SK-N-SH (cell line): ENCODE measurements around the gene SMYD4. TPM values are rescaled to one million over a fixed set of nuclear protein-coding genes. Genes with fewer than 3 reads are reported as not detected.
A peak's percentile ranks its signal among the peaks of the same experiment; 100 is the strongest.

ENCODE experiments used
- CTCF ChIA-PET: fragments of 300-600, 350-600 bp; formaldehyde crosslinking; extraction: SDS; loops from one replicate; lab custom pipeline; 2021; lab: Yijun Ruan, JAX
- POLR2A ChIA-PET: fragments of 350-600 bp; sonication (Branson Sonifier 250); formaldehyde crosslinking; extraction: SDS; loops from one replicate; lab custom pipeline; 2020; ENCODE audit warnings: antibody characterized with exemption, inconsistent platforms; lab: Yijun Ruan, JAX
- DNase-seq: peaks from one replicate; pipeline ENCODE4 v3.0.0; 2012
- H2AFZ ChIP-seq: fragments of 200-600 bp; sonication (generic); 2 replicates; pipeline ENCODE4 v1.8.1; 2016; ENCODE audit warnings: antibody characterized with exemption, mild to moderate bottlenecking, low read depth
- H3F3A ChIP-seq: fragments of 200-600 bp; sonication (generic); replicated peaks from 2 replicates; pipeline ENCODE3; 2016; ENCODE audit warnings: antibody characterized with exemption, mild to moderate bottlenecking; ENCODE audit not compliant: insufficient read depth
- H3K27ac ChIP-seq, 2 experiments: fragments of 200-500 bp in 1 of 2; fragments of 200-600 bp in 1 of 2; sonication (Bioruptor generic) in 1 of 2; sonication (generic), shearing (Covaris generic) in 1 of 2; 2 replicates each; pipeline versions ENCODE4 v1.5.1 to v1.6.1; 2014 to 2016; ENCODE audit warnings: low read depth in 2 of 2, inconsistent platforms in 1 of 2, low read length in 1 of 2, mild to moderate bottlenecking in 1 of 2, mixed read lengths in 1 of 2
- H3K27me3 ChIP-seq: fragments of 200-600 bp; sonication (generic), shearing (Covaris generic); 2 replicates; pipeline ENCODE4 v1.6.1; 2016; ENCODE audit warnings: mixed run types; ENCODE audit not compliant: insufficient read depth
- H3K36me3 ChIP-seq, 2 experiments: fragments of 200-500 bp in 1 of 2; fragments of 200-600 bp in 1 of 2; sonication (Bioruptor generic) in 1 of 2; sonication (generic) in 1 of 2; replicated peaks in 1 of 2; 2 replicates each; pipeline versions ENCODE3 to v1.5.1; 2014 to 2016; ENCODE audit warnings: low read length in 1 of 2, mild to moderate bottlenecking in 1 of 2; ENCODE audit not compliant: insufficient read depth in 2 of 2, control insufficient read depth in 1 of 2
- H3K4me1 ChIP-seq, 2 experiments: fragments of 200-500 bp in 1 of 2; fragments of 200-600 bp in 1 of 2; sonication (Bioruptor generic) in 1 of 2; sonication (generic), shearing (Covaris generic) in 1 of 2; 2 replicates each; pipeline versions ENCODE4 v1.5.1 to v1.6.1; 2014 to 2016; ENCODE audit warnings: low read depth in 1 of 2, low read length in 1 of 2, mixed run types in 1 of 2; ENCODE audit not compliant: insufficient read depth in 2 of 2, control insufficient read depth in 1 of 2
- H3K4me2 ChIP-seq: fragments of 200-600 bp; sonication (generic), shearing (Covaris generic); 2 replicates; pipeline ENCODE4 v1.6.1; 2017; ENCODE audit warnings: mixed run types
- H3K4me3 ChIP-seq, 2 experiments: fragments of 200-500 bp in 1 of 2; fragments of 200-600 bp in 1 of 2; sonication (Bioruptor generic) in 1 of 2; sonication (generic), shearing (Covaris generic) in 1 of 2; 2 replicates each; pipeline versions ENCODE4 v1.5.1 to v1.8.1; 2014 to 2016; ENCODE audit warnings: low read depth in 2 of 2, inconsistent platforms in 1 of 2, low read length in 1 of 2, mild to moderate bottlenecking in 1 of 2, mixed read lengths in 1 of 2, moderate library complexity in 1 of 2
- H3K79me2 ChIP-seq: fragments of 200-600 bp; sonication (generic); 2 replicates; pipeline ENCODE4 v1.8.1; 2017; ENCODE audit warnings: mild to moderate bottlenecking; ENCODE audit not compliant: insufficient read depth
- H3K9ac ChIP-seq: fragments of 200-600 bp; sonication (generic); 2 replicates; pipeline ENCODE4 v1.6.1; 2017; ENCODE audit warnings: mixed run types
- H3K9me2 ChIP-seq: fragments of 200-600 bp; sonication (generic); 2 replicates; pipeline ENCODE4 v1.6.1; 2017; ENCODE audit warnings: mixed run types
- H3K9me3 ChIP-seq: fragments of 200-600 bp; sonication (generic); 2 replicates; pipeline ENCODE4 v1.6.1; 2017; ENCODE audit warnings: mixed run types, mild to moderate bottlenecking, moderate library complexity
- H4K20me1 ChIP-seq: fragments of 200-600 bp; sonication (generic); 2 replicates; pipeline ENCODE4 v1.6.1; 2017; ENCODE audit warnings: mild to moderate bottlenecking, mixed run types; ENCODE audit not compliant: insufficient read depth
- EZH2phosphoT487 ChIP-seq: fragments of 200-600 bp; sonication (generic); IDR thresholded peaks from 2 replicates; pipeline ENCODE4 v1.6.1; 2017; ENCODE audit warnings: low read depth, mixed run types, mild to moderate bottlenecking, antibody characterized with exemption, moderate library complexity, borderline replicate concordance
- FOXJ3 ChIP-seq: sonication (generic); formaldehyde crosslinking; IDR thresholded peaks from 2 replicates; pipeline ENCODE4 v1.5.1; 2020; ENCODE audit warnings: mild to moderate bottlenecking, missing genetic modification reagents
- MEF2A ChIP-seq: IDR thresholded peaks from 2 replicates; pipeline ENCODE4 v1.4.0; 2012; ENCODE audit warnings: low read depth, borderline replicate concordance
- MXI1 ChIP-seq: IDR thresholded peaks from 2 replicates; pipeline ENCODE4 v1.6.1; 2012; ENCODE audit warnings: mild to moderate bottlenecking, low read depth, low read length, improper control_type of control experiment
- NRF1 ChIP-seq: IDR thresholded peaks from 2 replicates; pipeline ENCODE4 v1.6.1; 2012; ENCODE audit warnings: low read depth, mild to moderate bottlenecking, low read length
- POLR2AphosphoS5 ChIP-seq: IDR thresholded peaks from 2 replicates; pipeline ENCODE4 v1.6.1; 2012; ENCODE audit warnings: low read depth, low read length
- RAD21 ChIP-seq: IDR thresholded peaks from 2 replicates; pipeline ENCODE4 v1.6.1; 2012; ENCODE audit warnings: mild to moderate bottlenecking, low read length
- RFX5 ChIP-seq: IDR thresholded peaks from 2 replicates; pipeline ENCODE4 v1.6.1; 2012; ENCODE audit warnings: mild to moderate bottlenecking, improper control_type of control experiment, low read length
- TAF1 ChIP-seq: IDR thresholded peaks from 2 replicates; pipeline ENCODE4 v1.6.1; 2012; ENCODE audit warnings: low read depth, mild to moderate bottlenecking, low read length, moderate library complexity, borderline replicate concordance
- WGBS: methylation state at CpG from one replicate; pipeline ENCODE4 v1.1.6; 2017; ENCODE audit warnings: low lambda C conversion rate; 5-methylcytosine and 5-hydroxymethylcytosine counted together
- polyA plus RNA-seq, 3 experiments: library from polyadenylated mRNA; depleted of rRNA; stranded (reverse); fragments of >200 nt; gene quantifications; 2 replicates each; pipeline ENCODE4 v1.2.3, GENCODE V29; 2012
- TF ChIP-seq, protein P1 (sequence below): fragments of 150-350 bp; IDR thresholded peaks from 2 replicates; pipeline ENCODE4 v1.6.1; 2016; ENCODE audit warnings: mild to moderate bottlenecking, low read depth, low read length
- TF ChIP-seq, protein P2 (sequence below): fragments of 150-350 bp; IDR thresholded peaks from 2 replicates; pipeline ENCODE4 v1.6.1; 2017; ENCODE audit warnings: antibody characterized with exemption, low read length, low read depth, borderline replicate concordance
- TF ChIP-seq, protein P3 (sequence below): IDR thresholded peaks from 2 replicates; pipeline ENCODE4 v1.4.0; 2012; ENCODE audit warnings: low read depth

Gene SMYD4
- polyA plus RNA-seq, 1 of the 3 experiments (the other 2 are of a cell fraction) = 4.9 TPM

DNA sequence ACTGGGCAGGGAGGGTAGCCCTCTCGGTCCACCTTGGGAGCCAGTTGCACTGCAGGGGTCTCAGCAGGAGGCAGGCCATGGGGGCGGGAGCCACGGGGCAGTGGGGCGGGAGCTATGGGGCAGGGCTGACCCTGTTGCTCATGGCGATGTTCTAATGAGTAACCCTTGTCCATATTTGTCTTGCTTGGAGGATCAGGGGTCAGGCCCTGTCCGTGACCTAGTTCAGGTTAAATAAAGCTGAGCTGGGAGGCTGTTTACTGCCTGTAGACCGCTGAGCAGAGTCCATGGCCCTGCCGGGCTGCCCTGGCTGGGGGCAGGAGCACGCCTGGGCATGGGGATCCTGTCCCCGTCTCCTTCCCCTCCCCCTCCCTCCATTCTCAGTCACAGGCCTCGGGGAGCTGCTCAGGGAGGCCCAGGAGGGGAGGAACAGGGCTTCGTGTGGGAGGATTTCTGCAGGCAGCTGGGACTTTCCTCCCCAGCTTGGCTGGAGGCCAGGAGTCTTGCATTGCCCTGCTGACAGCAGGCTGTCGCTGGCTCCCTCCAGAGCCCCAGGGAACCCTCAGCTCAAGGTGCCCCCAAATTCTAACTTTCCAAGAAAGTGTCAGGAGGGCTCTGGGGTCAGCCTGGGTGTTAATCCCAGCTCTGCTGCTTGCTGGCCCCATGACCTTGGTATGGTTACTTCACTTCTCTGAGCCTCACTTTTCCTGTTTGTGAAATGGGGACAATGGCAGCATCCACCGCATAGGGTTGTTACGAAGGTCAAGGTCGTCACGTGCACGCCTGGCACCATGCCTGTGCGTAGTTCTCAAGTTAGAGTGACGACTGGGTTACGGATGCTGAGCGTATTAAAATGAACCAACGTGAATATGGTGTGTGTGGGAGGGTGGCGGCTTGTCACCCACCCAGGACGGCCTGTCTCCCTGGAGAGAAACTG is 93.1 kb downstream of the SMYD4 start:
- no peak for TF ChIP-seq RAD21
- TF ChIP-seq TAF1 = no peak
- TF ChIP-seq, protein P1, sequence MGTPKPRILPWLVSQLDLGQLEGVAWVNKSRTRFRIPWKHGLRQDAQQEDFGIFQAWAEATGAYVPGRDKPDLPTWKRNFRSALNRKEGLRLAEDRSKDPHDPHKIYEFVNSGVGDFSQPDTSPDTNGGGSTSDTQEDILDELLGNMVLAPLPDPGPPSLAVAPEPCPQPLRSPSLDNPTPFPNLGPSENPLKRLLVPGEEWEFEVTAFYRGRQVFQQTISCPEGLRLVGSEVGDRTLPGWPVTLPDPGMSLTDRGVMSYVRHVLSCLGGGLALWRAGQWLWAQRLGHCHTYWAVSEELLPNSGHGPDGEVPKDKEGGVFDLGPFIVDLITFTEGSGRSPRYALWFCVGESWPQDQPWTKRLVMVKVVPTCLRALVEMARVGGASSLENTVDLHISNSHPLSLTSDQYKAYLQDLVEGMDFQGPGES = no peak
- TF ChIP-seq MXI1 = no peak
- TF ChIP-seq, protein P2, sequence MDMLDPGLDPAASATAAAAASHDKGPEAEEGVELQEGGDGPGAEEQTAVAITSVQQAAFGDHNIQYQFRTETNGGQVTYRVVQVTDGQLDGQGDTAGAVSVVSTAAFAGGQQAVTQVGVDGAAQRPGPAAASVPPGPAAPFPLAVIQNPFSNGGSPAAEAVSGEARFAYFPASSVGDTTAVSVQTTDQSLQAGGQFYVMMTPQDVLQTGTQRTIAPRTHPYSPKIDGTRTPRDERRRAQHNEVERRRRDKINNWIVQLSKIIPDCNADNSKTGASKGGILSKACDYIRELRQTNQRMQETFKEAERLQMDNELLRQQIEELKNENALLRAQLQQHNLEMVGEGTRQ = no peak
- no peak for TF ChIP-seq MEF2A
- TF ChIP-seq NRF1 = no peak
- TF ChIP-seq, protein P3, sequence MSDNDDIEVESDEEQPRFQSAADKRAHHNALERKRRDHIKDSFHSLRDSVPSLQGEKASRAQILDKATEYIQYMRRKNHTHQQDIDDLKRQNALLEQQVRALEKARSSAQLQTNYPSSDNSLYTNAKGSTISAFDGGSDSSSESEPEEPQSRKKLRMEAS = no peak
- TF ChIP-seq POLR2AphosphoS5 = no peak
- TF ChIP-seq RFX5 = no peak
- no peak for TF ChIP-seq EZH2phosphoT487
- TF ChIP-seq, all 33 proteins: peak for 0
- ChIA-PET CTCF (interaction anchor here (1.2 to 1.6 kb wide), 4 partner anchors 15 to 47 kb away, joined by 3 to 5 read pairs (median 4); no protein-coding TSS in a partner anchor), POLR2A (interaction anchor here (1.7 kb wide), 1 partner anchor 20 kb away, joined by 5 read pairs; no protein-coding TSS in a partner anchor)
- Histone ChIP-seq H3K27me3 (no peaks in the 10 kb centered on the region), H3K9ac (no peak overlapping the region), H2AFZ (no peak overlapping the region), H3K79me2 (no peaks in the 10 kb centered on the region), H3K36me3 (peaks cover 0 to 13% of the 10 kb centered on the region in 2 experiments), H3F3A (no peaks in the 10 kb centered on the region), H3K4me2 (no peak overlapping the region), H3K4me1 (no peaks in the 10 kb centered on the region; a peak in 1 of 4 replicates), H3K9me3 (no peaks in the 10 kb centered on the region), H3K4me3 (no peak overlapping the region), H3K27ac (no peak overlapping the region), H4K20me1 (no peaks in the 10 kb centered on the region), H3K9me2 (no peaks in the 10 kb centered on the region)
- WGBS = 78% methylated on average over 20 of the region's 25 CpGs
- peak; percentile 43 for DNase-seq

DNA sequence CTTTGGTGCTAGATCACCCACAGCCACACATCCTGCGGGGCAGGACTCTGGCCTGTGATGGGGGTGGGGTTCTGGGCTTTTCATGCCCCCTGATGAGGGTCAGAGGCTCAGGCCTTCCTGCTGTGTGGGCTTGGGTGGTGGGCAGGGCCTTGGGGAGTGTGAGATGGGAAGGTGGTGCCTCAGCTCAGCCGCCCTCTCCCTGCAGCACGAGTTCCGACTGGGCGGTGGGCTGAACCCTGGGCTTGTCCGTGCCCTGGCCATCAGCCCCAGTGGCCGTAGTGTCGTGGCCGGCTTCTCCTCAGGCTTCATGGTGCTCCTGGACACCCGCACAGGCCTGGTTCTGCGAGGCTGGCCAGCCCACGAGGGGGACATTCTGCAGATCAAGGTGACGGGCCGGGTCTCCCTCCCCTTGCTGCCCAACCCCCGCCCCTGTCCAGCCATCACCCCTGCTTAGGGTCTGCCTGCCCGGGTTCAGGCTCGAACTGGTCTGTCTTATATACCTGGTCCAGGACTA is 93.8 kb downstream of the SMYD4 start:
- peak; percentile 38 for DNase-seq
- ChIA-PET POLR2A (no interaction called here), CTCF (interaction anchor here (1.3 kb wide), 1 partner anchor 29 kb away, joined by 5 read pairs; no protein-coding TSS in a partner anchor)
- Histone ChIP-seq H2AFZ (no peak overlapping the region), H3K9ac (no peak overlapping the region), H3K36me3 (peaks cover 0 to 14% of the 10 kb centered on the region in 2 experiments), H3K4me3 (no peak overlapping the region), H3K79me2 (no peaks in the 10 kb centered on the region), H3K27ac (no peak overlapping the region), H4K20me1 (no peaks in the 10 kb centered on the region), H3K9me2 (no peaks in the 10 kb centered on the region), H3K27me3 (no peaks in the 10 kb centered on the region), H3K4me2 (no peak overlapping the region), H3K4me1 (no peaks in the 10 kb centered on the region; a peak in 1 of 4 replicates), H3F3A (no peaks in the 10 kb centered on the region), H3K9me3 (no peaks in the 10 kb centered on the region)
- TF ChIP-seq POLR2AphosphoS5 (no peak), FOXJ3 (CRISPR knock-in tag) (no peak), NRF1 (no peak)
- WGBS = 92% methylated on average over 5 of the region's 17 CpGs
